CD4-positive, alpha-beta T cell treated with Interleukin-10 for 1 hour (primary cell): ENCODE data around the gene SMIM13.

ENCODE experiments used
- DNase-seq: peaks from one replicate; pipeline ENCODE4 v3.0.0-alpha.2; 2020

Gene SMIM13

GRCh38 chr6:11161031-11161956 lies 67.7 kb downstream of the SMIM13 start:
- DNase-seq: no peak

- DNase-seq: no peak
These were observed 68.6 kb downstream of the SMIM13 start for GRCh38 chr6:11162262-11162661.

- DNase-seq: no peak
These were observed 70.3 kb downstream of the SMIM13 start for GRCh38 chr6:11163932-11164331.

GRCh38 chr6:11164717-11165646 lies 71.3 kb downstream of the SMIM13 start:
- DNase-seq: no peak

GRCh38 chr6:11166948-11167347 lies 73.3 kb downstream of the SMIM13 start:
- DNase-seq: no peak

GRCh38 chr6:11168091-11168635 lies 74.5 kb downstream of the SMIM13 start:
- DNase-seq: no peak

GRCh38 chr6:11171952-11172351 lies 78.3 kb downstream of the SMIM13 start:
- DNase-seq: no peak

GRCh38 chr6:11172501-11173327 lies 79.1 kb downstream of the SMIM13 start:
- DNase-seq: peak; percentile 75

GRCh38 chr6:11174242-11174611 lies 80.6 kb downstream of the SMIM13 start:
- DNase-seq: no peak

GRCh38 chr6:11177271-11177670 lies 83.6 kb downstream of the SMIM13 start:
- DNase-seq: no peak

GRCh38 chr6:11179088-11179418 lies 85.4 kb downstream of the SMIM13 start:
- DNase-seq: no peak

- no peak for DNase-seq
These were observed 86.0 kb downstream of the SMIM13 start for GRCh38 chr6:11179419-11180202.

- DNase-seq: no peak
These were observed 88.0 kb downstream of the SMIM13 start for GRCh38 chr6:11181478-11182136.

GRCh38 chr6:11183761-11184362 lies 90.2 kb downstream of the SMIM13 start:
- DNase-seq: no peak

GRCh38 chr6:11185204-11185842 lies 91.7 kb downstream of the SMIM13 start:
- no peak for DNase-seq

GRCh38 chr6:11187301-11187700 lies 93.7 kb downstream of the SMIM13 start:
- no peak for DNase-seq
